Adrenal gland (tissue), 5 donors: ENCODE data around the gene SLC7A5.

ENCODE experiments used
- CTCF ChIP-seq, 6 experiments: fragments of 450-650 bp in 4 of 6; fragments of 200-600 bp in 2 of 6; sonication (generic) in 1 of 6; IDR thresholded peaks; 1 replicate in 5 of 6; 2 replicates in 1 of 6; pipeline versions ENCODE4 v1.5.1 to v1.8.0; 2016 to 2021; ENCODE audit warnings: antibody characterized with exemption in 6 of 6, mild to moderate bottlenecking in 2 of 6, moderate library complexity in 1 of 6
- POLR2A ChIP-seq, 2 donors: fragments of 450-650 bp; IDR thresholded peaks; one replicate each; pipeline ENCODE4 v1.6.1; 2017; ENCODE audit warnings: antibody characterized with exemption in 2 of 2, mild to moderate bottlenecking in 2 of 2, moderate library complexity in 1 of 2
- donor health status: DM: no; HTN: no; CAD: no.

- no peak for TF ChIP-seq CTCF (IDR thresholded peaks at IDR 0.05)
- TF ChIP-seq POLR2A (IDR thresholded peaks at IDR 0.05) = no peak
Observed at GRCh38 chr16:87844120-87844733, 25.1 kb downstream of the SLC7A5 start.
